Keratinocyte (primary cell): ENCODE data around the gene POFUT2.

ENCODE experiments used
- CTCF ChIP-seq, 3 experiments: IDR thresholded peaks in 1 of 3; conservative IDR thresholded peaks in 1 of 3; optimal IDR thresholded peaks in 1 of 3; 2 replicates in 2 of 3; 3 replicates in 1 of 3; pipeline versions ENCODE3 to v1.5.1; 2011; ENCODE audit warnings: low read length in 3 of 3, mild to moderate bottlenecking in 3 of 3, moderate library complexity in 2 of 3, control low read depth in 1 of 3, inconsistent platforms in 1 of 3; ENCODE audit not compliant: insufficient read depth in 2 of 3; ENCODE audit errors: extremely low read depth in 1 of 3
- EZH2 ChIP-seq: IDR thresholded peaks from one replicate; pipeline ENCODE4 v1.6.1; 2012; ENCODE audit warnings: inconsistent platforms, mild to moderate bottlenecking, low read length, moderate library complexity

- TF ChIP-seq CTCF (optimal IDR thresholded peaks at IDR 0.05 in 1 of 3, IDR thresholded peaks at IDR 0.05 in 1 of 3, conservative IDR thresholded peaks at IDR 0.05 in 1 of 3; ENCODE audit: extremely low read depth in 1 of 3, insufficient read depth in 2 of 3, low read length in 3 of 3), result no peak
- no peak for TF ChIP-seq EZH2
Measured at GRCh38 chr21:45293726-45294401, 6.2 kb upstream of the POFUT2 start.
